Mesenchymal stem cell (in vitro differentiated cells and primary cell): Measurements from ENCODE around the gene GPR62.
A peak's percentile ranks its signal among the peaks of the same experiment; 100 is the strongest.

Source experiments
- DNase-seq: peaks from one replicate; pipeline ENCODE4 v3.0.0-alpha.2; 2013
- H2AFZ ChIP-seq: one replicate; pipeline ENCODE4 v1.6.1; 2013; ENCODE audit warnings: low read depth, mild to moderate bottlenecking, control low read depth, inconsistent platforms, low read length, moderate library complexity
- H2AK5ac ChIP-seq: 2 replicates; pipeline ENCODE4 v1.6.1; 2013; ENCODE audit warnings: low read length, moderate library complexity, mild to moderate bottlenecking, inconsistent platforms; ENCODE audit not compliant: severe bottlenecking
- H2BK120ac ChIP-seq: one replicate; pipeline ENCODE4 v1.6.1; 2013; ENCODE audit warnings: low read depth, mild to moderate bottlenecking, inconsistent platforms, low read length, moderate library complexity
- H2BK12ac ChIP-seq, 2 experiments: one replicate each; pipeline ENCODE4 v1.6.1; 2013; ENCODE audit warnings: inconsistent platforms in 2 of 2, low read length in 2 of 2, mild to moderate bottlenecking in 2 of 2, moderate library complexity in 2 of 2, control low read depth in 1 of 2
- H2BK15ac ChIP-seq: one replicate; pipeline ENCODE4 v1.6.1; 2013; ENCODE audit warnings: mild to moderate bottlenecking, low read depth, inconsistent platforms; ENCODE audit not compliant: poor library complexity, severe bottlenecking
- H2BK5ac ChIP-seq: 2 replicates; pipeline ENCODE4 v1.6.1; 2013; ENCODE audit warnings: low read depth, mild to moderate bottlenecking, low read length, control low read depth, inconsistent platforms; ENCODE audit not compliant: poor library complexity, severe bottlenecking
- H3K14ac ChIP-seq, 2 experiments: one replicate each; pipeline ENCODE4 v1.6.1; 2013; ENCODE audit warnings: inconsistent platforms in 2 of 2, low read length in 2 of 2, control low read depth in 1 of 2, mild to moderate bottlenecking in 1 of 2, moderate library complexity in 1 of 2
- H3K18ac ChIP-seq, 2 experiments: one replicate each; pipeline ENCODE4 v1.6.1; 2013; ENCODE audit warnings: inconsistent platforms in 2 of 2, low read length in 2 of 2, control low read depth in 1 of 2, low read depth in 1 of 2, mild to moderate bottlenecking in 1 of 2
- H3K23ac ChIP-seq, 2 experiments: one replicate each; pipeline ENCODE4 v1.6.1; 2013; ENCODE audit warnings: inconsistent platforms in 2 of 2, low read length in 2 of 2, mild to moderate bottlenecking in 2 of 2, moderate library complexity in 2 of 2, control low read depth in 1 of 2
- H3K27ac ChIP-seq: 2 replicates; pipeline ENCODE4 v1.5.1; 2013; ENCODE audit warnings: mild to moderate bottlenecking, moderate library complexity, low read length, control low read depth, inconsistent platforms; ENCODE audit not compliant: poor library complexity, severe bottlenecking
- H3K27me3 ChIP-seq, 2 experiments: 2 replicates each; pipeline versions ENCODE4 v1.6.1 to v1.7.0; 2013; ENCODE audit warnings: low read length in 2 of 2, mild to moderate bottlenecking in 2 of 2, moderate library complexity in 2 of 2, control low read depth in 1 of 2, inconsistent platforms in 1 of 2; ENCODE audit not compliant: control insufficient read depth in 1 of 2, insufficient read depth in 1 of 2
- H3K36me3 ChIP-seq, 2 experiments: 2 replicates each; pipeline versions ENCODE4 v1.6.1 to v1.7.0; 2013; ENCODE audit warnings: low read length in 2 of 2, control low read depth in 1 of 2, inconsistent platforms in 1 of 2, low read depth in 1 of 2, mild to moderate bottlenecking in 1 of 2; ENCODE audit not compliant: insufficient read depth in 2 of 2, control insufficient read depth in 1 of 2
- H3K4ac ChIP-seq, 2 experiments: one replicate each; pipeline ENCODE4 v1.6.1; 2013; ENCODE audit warnings: inconsistent platforms in 2 of 2, low read length in 2 of 2, mild to moderate bottlenecking in 2 of 2, moderate library complexity in 2 of 2, control low read depth in 1 of 2, low read depth in 1 of 2
- H3K4me1 ChIP-seq: 2 replicates; pipeline ENCODE4 v1.6.1; 2013; ENCODE audit warnings: low read depth, low read length, control low read depth; ENCODE audit not compliant: control insufficient read depth, insufficient read depth
- H3K4me2 ChIP-seq: 2 replicates; pipeline ENCODE4 v1.6.1; 2013; ENCODE audit warnings: low read length, mild to moderate bottlenecking, inconsistent platforms; ENCODE audit not compliant: poor library complexity, severe bottlenecking
- H3K4me3 ChIP-seq, 2 experiments: 2 replicates each; pipeline versions ENCODE4 v1.5.1 to v1.7.0; 2013; ENCODE audit warnings: low read length in 2 of 2, mild to moderate bottlenecking in 2 of 2, control low read depth in 1 of 2, low read depth in 1 of 2; ENCODE audit not compliant: insufficient read depth in 1 of 2
- H3K79me1 ChIP-seq: replicated peaks from 2 replicates; pipeline ENCODE4 v1.6.1; 2013; ENCODE audit warnings: mild to moderate bottlenecking, control low read depth, low read length, inconsistent platforms; ENCODE audit not compliant: poor library complexity, severe bottlenecking
- H3K9ac ChIP-seq: 2 replicates; pipeline ENCODE4 v1.7.0; 2013; ENCODE audit warnings: mild to moderate bottlenecking, low read length, moderate library complexity
- H3K9me3 ChIP-seq: 2 replicates; pipeline ENCODE4 v1.7.0; 2013; ENCODE audit warnings: mild to moderate bottlenecking, low read length; ENCODE audit not compliant: control insufficient read depth
- H4K8ac ChIP-seq: one replicate; pipeline ENCODE4 v1.6.1; 2013; ENCODE audit warnings: inconsistent platforms, mild to moderate bottlenecking, low read length, moderate library complexity
- H4K91ac ChIP-seq: one replicate; pipeline ENCODE4 v1.6.1; 2013; ENCODE audit warnings: mild to moderate bottlenecking, low read length, inconsistent platforms
- WGBS: methylation state at CpG from one replicate; pipeline ENCODE4 v1.1.7; 2013; ENCODE audit warnings: mixed read lengths; 5-methylcytosine and 5-hydroxymethylcytosine counted together

The GPR62 gene

DNA sequence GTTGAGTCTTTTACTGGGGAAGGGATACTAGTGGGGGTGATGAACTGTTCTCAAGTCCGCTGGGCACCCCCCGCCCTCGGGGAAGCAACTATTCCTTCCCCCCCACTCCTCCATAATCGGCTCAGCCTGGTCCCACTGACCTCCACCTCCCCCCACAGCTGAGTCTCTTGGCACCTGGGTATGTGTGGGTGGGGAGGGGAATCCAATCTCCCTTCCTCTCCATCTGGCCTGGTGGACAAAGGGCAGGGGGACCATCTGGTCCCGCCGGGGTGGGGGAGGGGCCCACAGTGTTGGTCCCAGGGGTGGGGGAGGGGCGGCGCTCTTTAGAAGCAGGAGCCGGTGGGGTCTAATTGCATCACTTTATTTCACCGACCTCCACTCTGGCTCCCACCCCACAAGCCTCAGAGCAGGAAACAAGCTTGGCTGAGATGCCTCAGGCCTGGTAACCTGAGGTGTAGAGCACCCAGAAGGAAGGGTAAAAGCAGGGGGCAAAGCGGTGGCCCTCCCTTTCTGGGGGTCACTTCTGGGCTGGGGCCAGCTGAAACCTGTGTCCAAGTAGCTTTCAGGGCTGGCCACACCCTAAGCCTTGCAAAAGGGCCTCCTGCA lies 13.1 kb downstream of the GPR62 start:
- Histone ChIP-seq H2BK12ac (no peak overlapping the region), H2BK15ac (peak overlapping the region; percentile 91), H2AK5ac (no peak overlapping the region), H3K27ac (no peak overlapping the region), H2BK120ac (peak overlapping the region; percentile 87), H3K9ac (peak overlapping the region; percentile 82), H3K4me1 (peaks cover 40% of the 10 kb centered on the region), H3K4me3 (peak overlapping the region; percentile 79 to 81), H3K4me2 (peak overlapping the region; percentile 86), H3K14ac (peak overlapping the region in 1 of 2 experiments; percentile 67), H4K8ac (peak overlapping the region; percentile 85), H4K91ac (peak overlapping the region; percentile 71), H2AFZ (no peak overlapping the region), H3K27me3 (no peaks in the 10 kb centered on the region), H3K36me3 (peaks cover 15 to 19% of the 10 kb centered on the region in 2 experiments), H3K23ac (no peak overlapping the region), H2BK5ac (no peak overlapping the region), H3K18ac (peak overlapping the region; percentile 90 to 92), H3K9me3 (no peaks in the 10 kb centered on the region), H3K79me1 (peaks cover 27% of the 10 kb centered on the region), H3K4ac (peak overlapping the region; percentile 93 to 94)
- DNase-seq = no peak
- 50% methylated on average over 1 of the region's 11 CpGs for WGBS

DNA sequence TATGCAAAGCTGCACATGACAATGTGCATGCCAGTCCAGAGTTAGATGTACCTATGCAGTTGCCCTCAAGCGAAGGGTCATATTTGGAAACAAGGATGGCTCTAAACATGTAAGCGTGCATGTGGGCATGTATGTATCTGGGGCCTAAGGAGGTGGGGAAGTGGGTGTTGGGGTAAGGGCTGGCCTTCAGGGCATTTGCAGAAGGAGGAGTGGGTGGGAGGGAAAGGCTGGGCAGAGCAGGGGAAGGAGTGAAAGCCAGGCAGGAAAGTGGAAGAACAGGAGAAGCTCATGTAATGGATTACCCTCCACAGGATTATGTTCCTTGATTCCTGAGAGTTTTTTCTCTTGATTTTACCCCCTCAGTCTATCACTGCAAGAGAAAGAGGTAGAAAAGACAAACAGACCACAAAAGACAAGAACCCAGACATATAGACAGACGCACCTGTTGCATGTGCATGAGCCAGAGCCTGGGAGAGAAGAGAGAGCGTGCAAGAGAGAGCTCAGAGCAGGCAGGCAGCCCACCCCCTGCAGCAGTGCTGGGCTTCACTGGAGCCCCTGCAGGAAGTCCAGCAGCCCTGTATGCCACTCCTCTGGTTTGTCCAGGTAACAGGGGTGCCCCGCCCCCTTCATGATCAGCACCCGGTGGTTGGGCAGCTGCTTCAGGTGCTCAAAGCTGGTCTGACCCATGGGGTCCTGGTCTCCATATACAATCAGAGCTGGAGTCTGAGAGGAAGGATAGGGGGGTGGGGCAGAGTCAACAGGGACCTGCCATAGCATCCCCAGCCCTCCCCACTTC lies 13.9 kb downstream of the GPR62 start:
- H3K9ac ChIP-seq = no peak overlapping the region
- H2AK5ac ChIP-seq = no peak overlapping the region
- 92% methylated on average over 6 of the region's 6 CpGs for WGBS
- H2BK12ac ChIP-seq = no peak overlapping the region
- H2BK5ac ChIP-seq = no peak overlapping the region
- H2AFZ ChIP-seq = no peak overlapping the region
- H3K27me3 ChIP-seq = no peaks in the 10 kb centered on the region
- H3K27ac ChIP-seq = no peak overlapping the region
- H3K4me3 ChIP-seq = peak overlapping the region in 1 of 2 experiments; percentile 24
- no peak overlapping the region for H3K18ac ChIP-seq
- H3K9me3 ChIP-seq = no peaks in the 10 kb centered on the region
- H3K4ac ChIP-seq = no peak overlapping the region
- peaks cover 15 to 19% of the 10 kb centered on the region in 2 experiments for H3K36me3 ChIP-seq
- H3K14ac ChIP-seq = no peak overlapping the region
- peaks cover 43% of the 10 kb centered on the region for H3K4me1 ChIP-seq
- H3K23ac ChIP-seq = no peak overlapping the region
- no peak for DNase-seq
- H4K91ac ChIP-seq = peak overlapping the region; percentile 31
- no peak overlapping the region for H2BK120ac ChIP-seq
- H3K4me2 ChIP-seq = no peak overlapping the region
- peaks cover 30% of the 10 kb centered on the region for H3K79me1 ChIP-seq
- no peak overlapping the region for H4K8ac ChIP-seq
- no peak overlapping the region for H2BK15ac ChIP-seq

DNA sequence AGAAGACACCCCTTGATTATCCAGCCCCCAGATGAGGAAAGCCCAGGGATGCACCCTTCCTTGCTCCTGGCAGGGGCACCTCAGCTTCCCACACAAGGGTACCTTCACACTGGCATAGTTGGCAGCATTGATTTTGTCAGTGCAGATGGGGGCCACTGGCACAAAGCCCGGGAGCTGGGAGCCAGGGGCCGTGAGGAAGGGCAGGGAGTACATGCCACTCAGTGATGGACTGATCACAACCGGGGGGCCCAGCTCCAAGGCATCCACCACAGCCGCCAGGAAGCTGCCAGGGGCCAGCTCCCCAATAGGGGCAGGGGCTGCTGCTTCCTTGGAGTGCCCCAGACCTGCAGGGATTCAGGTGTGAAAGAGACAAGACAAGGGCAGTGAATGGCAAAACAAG lies 14.7 kb downstream of the GPR62 start:
- no peak overlapping the region for H2BK5ac ChIP-seq
- H2BK15ac ChIP-seq = no peak overlapping the region
- H3K4me3 ChIP-seq = no peak overlapping the region
- no peak overlapping the region for H4K8ac ChIP-seq
- no peak overlapping the region for H2AFZ ChIP-seq
- no peak overlapping the region for H3K23ac ChIP-seq
- H3K18ac ChIP-seq = no peak overlapping the region
- H2BK120ac ChIP-seq = no peak overlapping the region
- no peak overlapping the region for H3K4me2 ChIP-seq
- H3K4me1 ChIP-seq = peaks cover 44% of the 10 kb centered on the region
- H3K14ac ChIP-seq = no peak overlapping the region
- no peak for DNase-seq
- no peak overlapping the region for H3K4ac ChIP-seq
- no peak overlapping the region for H2BK12ac ChIP-seq
- no peak overlapping the region for H3K27ac ChIP-seq
- H3K9ac ChIP-seq = no peak overlapping the region
- peaks cover 9 to 19% of the 10 kb centered on the region in 2 experiments for H3K36me3 ChIP-seq
- peaks cover 29% of the 10 kb centered on the region for H3K79me1 ChIP-seq
- no peak overlapping the region for H2AK5ac ChIP-seq
- H4K91ac ChIP-seq = no peak overlapping the region
- 90% methylated on average over 4 of the region's 4 CpGs for WGBS
- no peaks in the 10 kb centered on the region for H3K27me3 ChIP-seq
- H3K9me3 ChIP-seq = no peaks in the 10 kb centered on the region

DNA sequence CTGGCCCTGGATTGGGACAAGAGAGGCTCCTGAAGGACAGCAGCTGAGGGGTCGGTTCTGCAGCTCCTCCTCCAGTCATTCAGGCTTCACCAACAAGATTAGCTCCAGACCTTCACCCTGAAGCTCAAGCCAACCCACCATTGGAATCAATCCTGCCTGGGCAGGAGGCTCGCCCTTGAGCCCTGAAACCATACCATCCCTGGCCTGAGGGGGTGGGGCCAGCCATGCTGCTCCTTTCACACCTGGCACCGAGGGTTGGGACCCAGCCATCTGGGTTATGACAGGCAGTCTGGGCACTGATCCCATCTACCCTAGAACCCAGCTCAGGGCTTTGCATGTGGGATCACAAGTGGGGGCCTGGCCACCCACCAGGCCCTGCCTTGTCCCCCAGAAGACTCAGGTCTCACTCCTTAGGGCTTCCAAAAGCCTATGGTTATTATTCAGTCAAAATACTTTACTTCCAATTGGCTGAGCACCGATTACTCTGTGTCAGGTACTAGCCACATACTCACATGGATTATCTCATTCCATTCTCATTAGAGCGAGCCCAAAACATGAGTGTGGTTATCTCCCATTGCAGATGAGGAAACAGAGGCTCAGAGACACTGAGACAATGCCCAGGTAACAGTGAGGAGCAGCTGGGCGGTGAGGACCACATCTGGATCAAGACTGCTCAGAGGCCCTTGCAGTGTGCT lies 15.6 kb downstream of the GPR62 start:
- no peak for DNase-seq

More for the DNA sequence above, 15.6 kb downstream of the GPR62 start:
- Histone ChIP-seq H2AK5ac (no peak overlapping the region), H3K14ac (no peak overlapping the region), H3K4me1 (peaks cover 49% of the 10 kb centered on the region), H2AFZ (no peak overlapping the region), H2BK120ac (no peak overlapping the region), H2BK15ac (no peak overlapping the region), H3K23ac (no peak overlapping the region), H3K4me3 (no peak overlapping the region), H3K9me3 (no peaks in the 10 kb centered on the region), H3K18ac (no peak overlapping the region), H2BK5ac (no peak overlapping the region), H3K27me3 (no peaks in the 10 kb centered on the region), H2BK12ac (no peak overlapping the region), H3K79me1 (peaks cover 23% of the 10 kb centered on the region), H3K36me3 (peaks cover 9 to 19% of the 10 kb centered on the region in 2 experiments), H3K4ac (no peak overlapping the region), H4K91ac (no peak overlapping the region), H3K9ac (no peak overlapping the region), H3K4me2 (no peak overlapping the region), H4K8ac (no peak overlapping the region), H3K27ac (no peak overlapping the region)
- WGBS = 95% methylated on average over 6 of the region's 6 CpGs
